ENCODE data around the gene SMG5.
A peak's percentile ranks its signal among the peaks of the same experiment; 100 is the strongest.

Gene SMG5

GRCh38 chr1:156291226-156292061 lies 8.8 kb upstream of the SMG5 start:
- Histone ChIP-seq H3K27ac (ENCODE audit: low read depth, low read length) (no peak overlapping the region), H3F3A (ENCODE audit: insufficient read depth) (0 out of 2 replicates have a peak, but pooled peaks cover 5% of the 10 kb centered on the region), H2AFZ (ENCODE audit: low read depth, low read length, severe bottlenecking) (no peak overlapping the region), H4K20me1 (ENCODE audit: low read depth, low read length) (no peaks in the 10 kb centered on the region), H3K9me2 (replicated peaks; ENCODE audit: insufficient read depth, low read length) (no peaks in the 10 kb centered on the region), H3K4me2 (ENCODE audit: low read depth, low read length, poor library complexity, severe bottlenecking) (peak overlapping the region; percentile 47), H3K36me3 (ENCODE audit: low read length) (peaks cover 4% of the 10 kb centered on the region; the same call in 1 of the 2 replicates), H3K79me2 (ENCODE audit: insufficient read depth, low read length) (no peaks in the 10 kb centered on the region), H3K4me3 (ENCODE audit: insufficient read depth, low read length, poor library complexity, severe bottlenecking) (peak overlapping the region; percentile 41), H3K27me3 (ENCODE audit: low read length) (no peaks in the 10 kb centered on the region), H3K9me3 (ENCODE audit: insufficient read depth, low read length) (no peaks in the 10 kb centered on the region), H3K9ac (ENCODE audit: low read length) (peak overlapping the region; percentile 35; the same call in 1 of the 2 replicates)
- no peak for TF ChIP-seq CTCF (IDR thresholded peaks at IDR 0.05; ENCODE audit: insufficient read depth, low read length, poor library complexity, severe bottlenecking)
- TF ChIP-seq EZH2phosphoT487 (conservative IDR thresholded peaks at IDR 0.05; ENCODE audit: low read length): no peak

- 0 out of 2 replicates have a peak, but pooled peaks cover 5% of the 10 kb centered on the region for H3F3A ChIP-seq (ENCODE audit: insufficient read depth)
- H2AFZ ChIP-seq (ENCODE audit: low read depth, low read length, severe bottlenecking): no peak overlapping the region
- H3K9me2 ChIP-seq (replicated peaks; ENCODE audit: insufficient read depth, low read length): no peaks in the 10 kb centered on the region
- no peak overlapping the region for H3K27ac ChIP-seq (ENCODE audit: low read depth, low read length)
- H4K20me1 ChIP-seq (ENCODE audit: low read depth, low read length): no peaks in the 10 kb centered on the region
- H3K27me3 ChIP-seq (ENCODE audit: low read length): no peaks in the 10 kb centered on the region
- no peaks in the 10 kb centered on the region for H3K79me2 ChIP-seq (ENCODE audit: insufficient read depth, low read length)
- no peak for TF ChIP-seq CTCF (IDR thresholded peaks at IDR 0.05; ENCODE audit: insufficient read depth, low read length, poor library complexity, severe bottlenecking)
- no peak for TF ChIP-seq EZH2phosphoT487 (conservative IDR thresholded peaks at IDR 0.05; ENCODE audit: low read length)
- H3K4me3 ChIP-seq (ENCODE audit: insufficient read depth, low read length, poor library complexity, severe bottlenecking): no peak overlapping the region
- no peak overlapping the region for H3K4me2 ChIP-seq (ENCODE audit: low read depth, low read length, poor library complexity, severe bottlenecking)
- no peaks in the 10 kb centered on the region for H3K9me3 ChIP-seq (ENCODE audit: insufficient read depth, low read length)
- H3K9ac ChIP-seq (ENCODE audit: low read length): no peak overlapping the region
- peaks cover 4% of the 10 kb centered on the region; the same call in 1 of the 2 replicates for H3K36me3 ChIP-seq (ENCODE audit: low read length)
Observed at GRCh38 chr1:156289857-156290256, 7.2 kb upstream of the SMG5 start.

- H3K9me2 ChIP-seq (replicated peaks; ENCODE audit: insufficient read depth, low read length): no peaks in the 10 kb centered on the region
- H3K4me2 ChIP-seq (ENCODE audit: low read depth, low read length, poor library complexity, severe bottlenecking): no peak overlapping the region
- peaks cover 13% of the 10 kb centered on the region for H3K79me2 ChIP-seq (ENCODE audit: insufficient read depth, low read length)
- H2AFZ ChIP-seq (ENCODE audit: low read depth, low read length, severe bottlenecking): no peak overlapping the region
- no peak overlapping the region for H3K9ac ChIP-seq (ENCODE audit: low read length)
- no peaks in the 10 kb centered on the region for H3K27me3 ChIP-seq (ENCODE audit: low read length)
- H3K9me3 ChIP-seq (ENCODE audit: insufficient read depth, low read length): no peaks in the 10 kb centered on the region
- no peak overlapping the region for H3K27ac ChIP-seq (ENCODE audit: low read depth, low read length)
- H3K36me3 ChIP-seq (ENCODE audit: low read length): peaks cover 4% of the 10 kb centered on the region; the same call in 1 of the 2 replicates
- no peak for TF ChIP-seq EZH2phosphoT487 (conservative IDR thresholded peaks at IDR 0.05; ENCODE audit: low read length)
- no peak for TF ChIP-seq CTCF (IDR thresholded peaks at IDR 0.05; ENCODE audit: insufficient read depth, low read length, poor library complexity, severe bottlenecking)
- H4K20me1 ChIP-seq (ENCODE audit: low read depth, low read length): no peaks in the 10 kb centered on the region
- H3K4me3 ChIP-seq (ENCODE audit: insufficient read depth, low read length, poor library complexity, severe bottlenecking): no peak overlapping the region
- 0 out of 2 replicates have a peak, but pooled peaks cover 9% of the 10 kb centered on the region for H3F3A ChIP-seq (ENCODE audit: insufficient read depth)
Observed at GRCh38 chr1:156286061-156286460, 3.4 kb upstream of the SMG5 start.

Data from SU-DHL-6 (cell line).